WTC11 (cell line): ENCODE results near the gene UGT2B17. TPM values are rescaled to one million over a fixed set of nuclear protein-coding genes. Genes with fewer than 3 reads are reported as not detected.
"Not testable (repeated sequence)": the region's sequence is repeated elsewhere in the genome, so short reads cannot be mapped to it uniquely, and the experiment has no call there.

ENCODE experiments used
- ATAC-seq: fragments of 200-7000 bp; cut with Tn5 transposase; 2 replicates; pipeline ENCODE4 v1.10.0; 2021; ENCODE audit warnings: mild to moderate bottlenecking, moderate library complexity
- CTCF ChIA-PET: fragments of 300-600 bp; sonication (Branson Sonifier 250); formaldehyde crosslinking; loops from one replicate; lab custom pipeline; 2021; ENCODE audit warnings: antibody characterized with exemption; lab: Charles Lee
- POLR2A ChIA-PET: fragments of 350-600 bp; sonication (Branson Sonifier 250); formaldehyde crosslinking; loops from one replicate; lab custom pipeline; 2021; ENCODE audit warnings: antibody characterized with exemption; lab: Charles Lee
- DNase-seq: peaks from one replicate; pipeline ENCODE4 v3.0.0; 2021; ENCODE audit warnings: low spot score
- H3K27ac Mint-ChIP-seq: 2 replicates; pipeline ENCODE4 v1.8.0; 2021; ENCODE audit warnings: mixed read lengths
- H3K27me3 Mint-ChIP-seq: 2 replicates; pipeline ENCODE4 v1.8.0; 2021; ENCODE audit warnings: low read depth, mild to moderate bottlenecking, moderate library complexity, mixed read lengths
- H3K36me3 Mint-ChIP-seq: 2 replicates; pipeline ENCODE4 v1.8.0; 2021; ENCODE audit warnings: mixed read lengths
- H3K4me1 Mint-ChIP-seq: 2 replicates; pipeline ENCODE4 v1.8.0; 2022; ENCODE audit warnings: mixed read lengths
- H3K4me3 Mint-ChIP-seq: 2 replicates; pipeline ENCODE4 v1.8.0; 2021; ENCODE audit warnings: mild to moderate bottlenecking, moderate library complexity, mixed read lengths
- H3K9me3 Mint-ChIP-seq: 2 replicates; pipeline ENCODE4 v1.8.0; 2021; ENCODE audit warnings: mixed read lengths
- total RNA-seq: library from RNA; stranded (reverse); gene quantifications from 3 replicates; pipeline ENCODE4 v1.2.3, GENCODE V29; 2021
- TF ChIP-seq, protein P1 (sequence below): sonication (generic); formaldehyde crosslinking; IDR thresholded peaks from 2 replicates; pipeline ENCODE4 v1.8.0; 2023; ENCODE audit warnings: missing genetic modification reagents, mild to moderate bottlenecking, borderline replicate concordance
- TF ChIP-seq, protein P2 (sequence below): sonication (generic); formaldehyde crosslinking; IDR thresholded peaks from 2 replicates; pipeline ENCODE4 v1.8.0; 2023; ENCODE audit warnings: missing genetic modification reagents

The UGT2B17 gene
- total RNA-seq, 1 experiment from 2014 or later: not detected

DNA sequence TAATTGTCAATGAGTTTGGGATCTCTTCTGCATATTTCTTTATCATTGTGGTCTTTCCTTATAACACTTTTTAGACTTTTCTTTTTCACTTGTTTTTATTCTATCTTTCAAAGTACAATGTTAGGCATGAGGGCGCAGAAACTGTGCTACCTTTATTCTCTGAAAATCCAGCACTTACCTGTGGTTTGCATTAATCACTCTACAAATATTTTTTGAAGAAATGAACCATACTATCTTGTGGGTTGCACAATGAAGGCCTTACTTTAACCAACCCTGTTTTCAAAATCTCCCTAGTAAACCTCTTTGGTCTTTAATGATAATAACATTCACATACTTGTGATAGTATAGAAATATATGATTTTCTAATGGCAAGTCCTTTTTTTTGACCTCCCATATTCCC is 11.0 kb downstream of the UGT2B17 start:
- H3K27ac Mint-ChIP-seq, POLR2A ChIA-PET, DNase-seq, H3K4me3 Mint-ChIP-seq, H3K36me3 Mint-ChIP-seq, H3K4me1 Mint-ChIP-seq, H3K9me3 Mint-ChIP-seq, CTCF ChIA-PET, ATAC-seq, H3K27me3 Mint-ChIP-seq: not testable (repeated sequence)

DNA sequence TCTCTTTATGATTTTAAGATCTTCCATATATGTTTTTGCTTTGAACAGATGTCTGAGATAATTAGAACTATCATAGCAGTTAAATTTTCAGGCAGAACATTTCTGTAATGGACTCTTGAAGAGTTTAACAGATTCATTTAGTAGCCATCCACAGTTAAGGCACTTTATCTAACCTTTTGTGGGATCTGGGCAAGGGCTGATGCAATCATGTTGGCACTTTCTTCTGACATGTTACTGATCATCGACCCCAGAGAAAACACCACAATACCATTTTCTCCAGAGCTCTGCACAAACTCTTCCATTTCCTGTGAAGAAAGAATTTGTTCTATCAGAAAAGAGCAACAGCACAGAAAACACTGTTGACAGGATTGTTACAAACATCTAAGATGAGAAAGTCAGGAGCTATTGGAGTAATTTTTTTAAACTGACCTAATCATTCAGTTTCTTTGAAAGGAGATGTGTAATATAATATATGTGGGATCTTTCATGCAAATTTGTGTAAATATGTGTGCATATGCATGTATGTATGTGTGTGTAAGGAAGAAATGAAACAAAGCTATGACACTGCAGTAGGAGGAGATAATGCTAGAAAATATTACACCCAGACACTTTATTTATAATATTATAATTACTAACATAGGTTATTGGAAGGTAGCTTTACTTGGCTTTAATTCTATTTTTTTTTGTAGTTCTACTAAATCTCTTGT is 15.6 kb downstream of the UGT2B17 start:
- H3K4me3 Mint-ChIP-seq, H3K27ac Mint-ChIP-seq, POLR2A ChIA-PET, DNase-seq, H3K4me1 Mint-ChIP-seq, ATAC-seq, H3K36me3 Mint-ChIP-seq, H3K27me3 Mint-ChIP-seq, H3K9me3 Mint-ChIP-seq, CTCF ChIA-PET: not testable (repeated sequence)

DNA sequence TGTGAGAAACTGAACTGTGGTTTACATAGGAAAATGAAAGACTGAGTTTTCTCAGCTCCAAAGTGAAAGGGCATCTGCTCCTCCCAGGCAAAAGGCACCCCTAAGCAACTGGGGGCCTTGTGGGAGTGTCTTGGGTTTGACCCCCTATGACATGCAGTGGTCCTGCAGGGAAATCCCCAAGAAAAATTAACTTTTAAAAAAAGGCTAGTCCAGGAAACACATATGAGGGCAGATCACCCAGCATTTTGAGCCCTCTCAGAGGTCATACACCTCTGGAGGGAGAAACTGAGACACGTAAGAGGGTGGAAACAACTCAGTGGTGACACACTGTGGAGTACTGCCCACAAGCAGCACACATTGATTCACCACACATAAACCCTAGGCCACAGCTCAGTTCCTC is 22.3 kb downstream of the UGT2B17 start:
- H3K4me3 Mint-ChIP-seq, CTCF ChIA-PET, H3K4me1 Mint-ChIP-seq, DNase-seq, H3K27ac Mint-ChIP-seq, H3K27me3 Mint-ChIP-seq, POLR2A ChIA-PET, ATAC-seq, H3K9me3 Mint-ChIP-seq, H3K36me3 Mint-ChIP-seq: not testable (repeated sequence)

DNA sequence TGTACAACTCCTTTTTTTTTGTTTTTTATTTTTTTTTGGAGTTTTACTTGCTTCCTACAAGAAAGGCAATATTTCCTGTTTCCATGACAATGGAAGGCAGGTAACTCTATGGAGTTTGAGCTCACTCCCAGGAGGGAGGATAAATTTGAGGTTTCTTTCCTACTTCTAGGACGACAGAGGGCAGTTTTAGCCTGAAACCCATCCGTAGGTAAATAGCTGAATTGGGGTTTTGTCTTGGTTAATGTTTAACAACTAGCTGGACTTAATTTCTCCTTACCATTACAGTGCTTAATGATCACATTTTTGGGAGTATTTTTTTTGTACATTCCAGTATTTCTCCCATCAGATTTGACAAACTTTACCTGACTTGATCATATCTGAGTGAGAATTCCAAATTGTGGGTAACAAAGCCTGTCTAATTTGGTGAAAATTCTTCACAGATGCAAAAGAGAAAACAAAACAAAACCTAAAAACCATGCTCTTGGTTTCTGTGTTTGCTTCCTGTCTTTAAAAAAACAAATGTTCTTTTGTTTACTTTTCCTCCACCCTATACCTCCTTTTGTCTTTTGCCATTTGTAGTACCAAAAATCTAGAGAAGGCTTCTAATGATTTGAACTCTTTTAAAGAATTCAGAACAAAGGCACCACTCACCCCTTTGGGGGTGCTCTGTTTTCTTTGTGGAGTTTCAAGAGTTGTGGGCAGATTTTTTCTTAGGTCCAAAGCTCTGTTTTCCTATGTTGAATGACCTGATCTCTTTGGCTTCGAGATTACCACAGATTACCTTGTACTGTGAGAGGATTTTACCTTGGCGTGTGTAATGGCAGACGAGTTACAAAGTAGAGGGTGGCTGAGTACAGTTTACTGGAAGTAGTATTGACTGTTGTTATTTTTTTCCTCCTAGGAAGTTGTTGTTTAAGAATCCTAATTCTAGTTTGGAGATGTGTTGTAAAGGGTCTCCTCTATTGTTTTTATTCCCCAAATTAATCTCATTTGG is 23.0 kb downstream of the UGT2B17 start:
- ATAC-seq, DNase-seq, H3K9me3 Mint-ChIP-seq, H3K4me3 Mint-ChIP-seq, H3K27me3 Mint-ChIP-seq, POLR2A ChIA-PET, CTCF ChIA-PET, H3K36me3 Mint-ChIP-seq, H3K4me1 Mint-ChIP-seq, H3K27ac Mint-ChIP-seq: not testable (repeated sequence)

DNA sequence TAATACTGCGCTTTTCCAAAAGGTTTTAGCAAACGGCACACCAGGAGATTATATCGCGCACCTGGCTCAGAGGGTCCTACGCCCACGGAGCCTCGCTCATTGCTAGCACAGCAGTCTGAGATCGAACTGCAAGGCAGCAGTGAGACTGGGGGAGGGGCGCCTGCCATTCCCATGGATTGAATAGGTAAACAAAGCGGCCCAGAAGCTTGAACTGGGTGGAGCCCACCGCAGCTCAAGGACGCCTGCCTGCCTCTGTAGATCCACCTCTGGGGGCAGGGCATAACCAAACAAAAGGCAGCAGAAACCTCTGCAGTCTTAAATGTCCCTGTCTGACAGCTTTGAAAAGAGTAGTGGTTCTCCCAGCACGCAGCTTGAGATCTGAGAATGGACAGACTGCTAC is 33.4 kb downstream of the UGT2B17 start:
- H3K4me1 Mint-ChIP-seq, H3K36me3 Mint-ChIP-seq, H3K9me3 Mint-ChIP-seq, H3K4me3 Mint-ChIP-seq, CTCF ChIA-PET, POLR2A ChIA-PET, H3K27ac Mint-ChIP-seq, DNase-seq, ATAC-seq, H3K27me3 Mint-ChIP-seq: not testable (repeated sequence)

DNA sequence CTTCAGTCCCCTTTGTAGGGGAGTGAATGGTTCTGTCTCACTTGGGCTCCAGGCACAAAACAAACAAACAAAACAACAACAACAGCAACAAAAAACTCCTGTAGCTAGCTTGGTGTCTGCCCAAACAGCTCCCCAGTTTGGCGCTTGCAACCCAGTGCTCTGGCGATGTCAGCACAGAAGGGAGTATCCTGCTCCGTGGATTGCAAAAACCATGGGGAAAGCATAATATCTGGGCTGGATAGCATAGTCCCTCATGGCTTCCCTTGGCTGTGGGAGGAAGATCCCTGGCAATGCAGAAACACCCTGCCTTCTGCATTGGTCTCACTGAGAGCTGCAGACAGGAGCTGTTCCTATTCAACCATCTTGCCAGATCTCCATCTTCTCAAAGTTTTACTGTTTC is 39.7 kb downstream of the UGT2B17 start:
- Mint-ChIP-seq H3K9me3 (no peaks in the 10 kb centered on the region), H3K4me3 (no peak overlapping the region), H3K27me3 (no peaks in the 10 kb centered on the region), H3K27ac (no peak overlapping the region), H3K4me1 (no peaks in the 10 kb centered on the region), H3K36me3 (no peaks in the 10 kb centered on the region)
- POLR2A ChIA-PET: no interaction called here
- no peak for ATAC-seq
- no peak for DNase-seq
- TF ChIP-seq, protein P1, sequence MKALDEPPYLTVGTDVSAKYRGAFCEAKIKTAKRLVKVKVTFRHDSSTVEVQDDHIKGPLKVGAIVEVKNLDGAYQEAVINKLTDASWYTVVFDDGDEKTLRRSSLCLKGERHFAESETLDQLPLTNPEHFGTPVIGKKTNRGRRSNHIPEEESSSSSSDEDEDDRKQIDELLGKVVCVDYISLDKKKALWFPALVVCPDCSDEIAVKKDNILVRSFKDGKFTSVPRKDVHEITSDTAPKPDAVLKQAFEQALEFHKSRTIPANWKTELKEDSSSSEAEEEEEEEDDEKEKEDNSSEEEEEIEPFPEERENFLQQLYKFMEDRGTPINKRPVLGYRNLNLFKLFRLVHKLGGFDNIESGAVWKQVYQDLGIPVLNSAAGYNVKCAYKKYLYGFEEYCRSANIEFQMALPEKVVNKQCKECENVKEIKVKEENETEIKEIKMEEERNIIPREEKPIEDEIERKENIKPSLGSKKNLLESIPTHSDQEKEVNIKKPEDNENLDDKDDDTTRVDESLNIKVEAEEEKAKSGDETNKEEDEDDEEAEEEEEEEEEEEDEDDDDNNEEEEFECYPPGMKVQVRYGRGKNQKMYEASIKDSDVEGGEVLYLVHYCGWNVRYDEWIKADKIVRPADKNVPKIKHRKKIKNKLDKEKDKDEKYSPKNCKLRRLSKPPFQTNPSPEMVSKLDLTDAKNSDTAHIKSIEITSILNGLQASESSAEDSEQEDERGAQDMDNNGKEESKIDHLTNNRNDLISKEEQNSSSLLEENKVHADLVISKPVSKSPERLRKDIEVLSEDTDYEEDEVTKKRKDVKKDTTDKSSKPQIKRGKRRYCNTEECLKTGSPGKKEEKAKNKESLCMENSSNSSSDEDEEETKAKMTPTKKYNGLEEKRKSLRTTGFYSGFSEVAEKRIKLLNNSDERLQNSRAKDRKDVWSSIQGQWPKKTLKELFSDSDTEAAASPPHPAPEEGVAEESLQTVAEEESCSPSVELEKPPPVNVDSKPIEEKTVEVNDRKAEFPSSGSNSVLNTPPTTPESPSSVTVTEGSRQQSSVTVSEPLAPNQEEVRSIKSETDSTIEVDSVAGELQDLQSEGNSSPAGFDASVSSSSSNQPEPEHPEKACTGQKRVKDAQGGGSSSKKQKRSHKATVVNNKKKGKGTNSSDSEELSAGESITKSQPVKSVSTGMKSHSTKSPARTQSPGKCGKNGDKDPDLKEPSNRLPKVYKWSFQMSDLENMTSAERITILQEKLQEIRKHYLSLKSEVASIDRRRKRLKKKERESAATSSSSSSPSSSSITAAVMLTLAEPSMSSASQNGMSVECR (CRISPR knock-in tag): no peak
- TF ChIP-seq, protein P2, sequence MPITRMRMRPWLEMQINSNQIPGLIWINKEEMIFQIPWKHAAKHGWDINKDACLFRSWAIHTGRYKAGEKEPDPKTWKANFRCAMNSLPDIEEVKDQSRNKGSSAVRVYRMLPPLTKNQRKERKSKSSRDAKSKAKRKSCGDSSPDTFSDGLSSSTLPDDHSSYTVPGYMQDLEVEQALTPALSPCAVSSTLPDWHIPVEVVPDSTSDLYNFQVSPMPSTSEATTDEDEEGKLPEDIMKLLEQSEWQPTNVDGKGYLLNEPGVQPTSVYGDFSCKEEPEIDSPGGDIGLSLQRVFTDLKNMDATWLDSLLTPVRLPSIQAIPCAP: no peak
- CTCF ChIA-PET: no interaction called here
